Measurements from ENCODE around the gene KDM2A. TPM values are rescaled to one million over a fixed set of nuclear protein-coding genes. Genes with fewer than 3 reads are reported as not detected.

Gene KDM2A
- total and polyA plus RNA-seq, 2 donors (not counting 3 experiments of a cell fraction or from before 2014, with no cell fraction given), result 72.2 to 79.5 TPM

GRCh38 chr11:67278135-67278938 is 159.3 kb downstream of the KDM2A start:
- DNase-seq (ENCODE audit: low read depth, low spot score) (no peak), FAIRE-seq (no peak)
- Histone ChIP-seq H2AFZ (ENCODE audit: low read depth, low read length) (no peak overlapping the region), H3K9ac (replicated peaks; ENCODE audit: extremely low read depth, insufficient read depth, low read length) (peak overlapping the region; percentile 32), H3K27ac (ENCODE audit: insufficient read depth, low read depth, low read length) (peak overlapping the region; percentile 76), H3K27me3 (ENCODE audit: control insufficient read depth in 2 of 2, insufficient read depth in 2 of 2, low read length in 2 of 2) (no peaks in the 10 kb centered on the region), H3K9me1 (replicated peaks; ENCODE audit: control insufficient read depth, extremely low read depth, insufficient read depth, low read length) (no peaks in the 10 kb centered on the region), H3K4me1 (ENCODE audit: control insufficient read depth, extremely low read depth, insufficient read depth, low read length) (peaks cover 17% of the 10 kb centered on the region), H3K36me3 (ENCODE audit: control insufficient read depth in 2 of 2, extremely low read depth in 1 of 2, insufficient read depth in 2 of 2, low read length in 2 of 2) (peaks cover 8 to 43% of the 10 kb centered on the region in 2 experiments), H3K4me3 (replicated peaks in 1 of 3; ENCODE audit: insufficient read depth in 1 of 3, low read depth in 1 of 3, low read length in 3 of 3) (no peak overlapping the region), H4K20me1 (replicated peaks; ENCODE audit: control insufficient read depth, extremely low read depth, insufficient read depth, low read length) (no peaks in the 10 kb centered on the region), H3K9me3 (replicated peaks; ENCODE audit: control insufficient read depth, insufficient read depth, low read length) (no peaks in the 10 kb centered on the region), H3K79me2 (ENCODE audit: control insufficient read depth, insufficient read depth, low read length) (peaks cover 33% of the 10 kb centered on the region), H3K4me2 (ENCODE audit: insufficient read depth, low read length) (peak overlapping the region; percentile 7)
- no TSS peak for BruUV-seq (replicated peaks)
- CTCF ChIA-PET, result interaction anchor here (0.8 to 2.7 kb wide), 12 partner anchors 10 to 327 kb away, joined by 3 to 16 read pairs (median 4); partner anchors contain the start of genes ANKRD13D, KDM2A, PPP1CA and SSH3
- POLR2A ChIA-PET, result interaction anchor here (1.1 to 1.8 kb wide), 2 partner anchors 11 to 19 kb away, joined by 3 to 9 read pairs; partner anchors contain the start of gene ANKRD13D
- dilution Hi-C loops (cut with MboI; ENCODE audit: extremely low pct_ligation_motif_present, low sequenced_read_pairs), result no loop called here
- no peak for TF ChIP-seq CTCF (IDR thresholded peaks at IDR 0.05; ENCODE audit: extremely low read depth in 1 of 2, insufficient read depth in 1 of 2, low read depth in 1 of 2, low read length in 2 of 2)
- no peak for TF ChIP-seq EZH2 (IDR thresholded peaks at IDR 0.05; ENCODE audit: borderline replicate concordance, low read depth, low read length, severe bottlenecking)
- no peak for TF ChIP-seq JUN (IDR thresholded peaks at IDR 0.05; ENCODE audit: borderline replicate concordance, insufficient read depth, insufficient read length, low read depth)
- no peak for TF ChIP-seq POLR2AphosphoS5 (IDR thresholded peaks at IDR 0.05; ENCODE audit: insufficient read depth, low read depth, low read length)
- intact Hi-C loops (cut with micrococcal nuclease), result no loop called here
